ENCODE data around the gene TMEM242. TPM values are rescaled to one million over a fixed set of nuclear protein-coding genes. Genes with fewer than 3 reads are reported as not detected.

Gene TMEM242
- total RNA-seq, 4 donors from 2014 or later, result 0.20 to 8.4 (median 5.8) TPM

GRCh38 chr6:157283900-157284737, 39.2 kb downstream of the TMEM242 start:
- Histone ChIP-seq H3K27ac (no peak overlapping the region), H3K27me3 (no peaks in the 10 kb centered on the region), H3K9me3 (no peaks in the 10 kb centered on the region), H3K36me3 (no peaks in the 10 kb centered on the region), H3K4me1 (no peaks in the 10 kb centered on the region), H3K4me3 (no peak overlapping the region)
- 90 to 100% methylated on average over 3 to 9 of the region's 13 CpGs for WGBS, 2 donors (ENCODE audit: low coverage in 1 of 2)
- in situ Hi-C loops (cut with MboI; ENCODE audit: low pct_ligation_motif_present in 1 of 4, low pct_unique_long_range_greater_than_20kb in 1 of 4, low sequenced_read_pairs in 3 of 4), result no loop called here
- DNase-seq, result no peak
- intact Hi-C loops (cut with DNase I; ENCODE audit: low total_unique reads), result no loop called here
- TF ChIP-seq POLR2AphosphoS5 (IDR thresholded peaks at IDR 0.05) (no peak), EP300 (IDR thresholded peaks at IDR 0.05; ENCODE audit: low read depth) (no peak)

DNA sequence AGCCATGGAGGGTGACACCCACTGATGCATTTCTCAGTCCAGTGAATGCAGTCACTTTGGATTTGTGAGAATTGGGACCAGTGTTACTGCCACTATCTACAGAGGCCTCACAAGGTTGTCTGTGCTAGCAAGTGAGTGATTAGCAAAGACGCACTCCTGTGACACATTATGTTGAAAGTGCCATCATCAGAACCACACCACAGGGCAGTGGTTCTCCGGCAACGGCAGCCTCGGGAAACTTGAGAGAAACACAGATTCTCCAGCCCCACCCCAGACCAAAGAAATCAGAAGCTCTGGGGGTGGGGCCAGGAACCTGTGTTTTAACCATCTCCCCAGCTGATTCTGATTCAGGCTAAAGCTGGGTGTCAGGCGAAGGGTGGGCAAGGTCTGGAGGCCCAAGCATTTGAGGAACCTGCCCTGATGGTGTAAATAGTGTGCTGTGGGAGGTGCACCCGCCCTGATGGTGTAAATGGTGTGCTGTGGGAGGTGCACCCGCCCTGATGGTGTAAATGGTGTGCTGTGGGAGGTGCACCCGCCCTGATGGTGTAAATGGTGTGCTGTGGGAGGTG, 39.9 kb downstream of the TMEM242 start:
- in situ Hi-C loops (cut with MboI; ENCODE audit: low pct_ligation_motif_present in 1 of 4, low pct_unique_long_range_greater_than_20kb in 1 of 4, low sequenced_read_pairs in 3 of 4), result no loop called here

DNA sequence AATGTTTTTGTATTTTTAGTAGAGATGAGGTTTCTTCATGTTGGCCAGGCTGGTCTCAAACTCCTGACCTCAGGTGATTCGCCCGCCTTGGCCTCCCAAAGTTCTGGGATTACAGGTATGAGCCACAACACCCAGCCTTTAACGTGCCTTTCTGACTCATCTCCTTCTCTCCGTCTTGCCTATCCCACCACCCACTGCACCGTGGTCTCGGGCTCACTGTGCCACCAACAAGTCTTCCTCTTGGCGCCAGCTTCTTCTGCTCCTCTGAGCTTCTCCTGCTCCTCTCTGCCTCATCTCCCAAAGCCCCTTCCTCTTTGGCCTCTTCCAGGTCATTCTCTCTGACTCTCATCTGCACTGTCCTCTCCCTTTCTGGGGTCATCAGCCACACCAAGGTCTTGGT, 41.0 kb downstream of the TMEM242 start:
- in situ Hi-C loops (cut with MboI; ENCODE audit: low pct_ligation_motif_present in 1 of 4, low pct_unique_long_range_greater_than_20kb in 1 of 4, low sequenced_read_pairs in 3 of 4) (no loop called here), intact Hi-C loops (cut with DNase I; ENCODE audit: low total_unique reads) (no loop called here)
- WGBS, 2 donors (ENCODE audit: low coverage in 1 of 2), result 86% methylated on average over 7 of the region's 7 CpGs; no CpG with 5 or more reads in 1 of the 2 donors
- no peak for DNase-seq
- TF ChIP-seq EP300 (IDR thresholded peaks at IDR 0.05; ENCODE audit: low read depth) (no peak), CTCF (IDR thresholded peaks at IDR 0.05) (no peak), POLR2AphosphoS5 (IDR thresholded peaks at IDR 0.05) (no peak), POLR2A (IDR thresholded peaks at IDR 0.05) (no peak)
- no peaks in the 10 kb centered on the region for H3K36me3 ChIP-seq
- H3K4me3 ChIP-seq, result no peak overlapping the region
- H3K4me1 ChIP-seq, result no peaks in the 10 kb centered on the region
- H3K27ac ChIP-seq, result no peak overlapping the region
- no peaks in the 10 kb centered on the region for H3K9me3 ChIP-seq
- no peaks in the 10 kb centered on the region for H3K27me3 ChIP-seq

More for the DNA sequence above, 39.9 kb downstream of the TMEM242 start:
- H3K36me3 ChIP-seq, result no peaks in the 10 kb centered on the region
- H3K27me3 ChIP-seq, result no peaks in the 10 kb centered on the region
- WGBS, 2 donors (ENCODE audit: low coverage in 1 of 2), result 67% methylated on average over 6 of the region's 8 CpGs; no CpG with 5 or more reads in 1 of the 2 donors
- TF ChIP-seq CTCF (IDR thresholded peaks at IDR 0.05) (no peak), POLR2A (IDR thresholded peaks at IDR 0.05) (no peak)
- intact Hi-C loops (cut with DNase I; ENCODE audit: low total_unique reads), result no loop called here
- H3K27ac ChIP-seq, result no peak overlapping the region
- no peaks in the 10 kb centered on the region for H3K4me1 ChIP-seq
- H3K4me3 ChIP-seq, result no peak overlapping the region
- no peaks in the 10 kb centered on the region for H3K9me3 ChIP-seq
- DNase-seq, result no peak

DNA sequence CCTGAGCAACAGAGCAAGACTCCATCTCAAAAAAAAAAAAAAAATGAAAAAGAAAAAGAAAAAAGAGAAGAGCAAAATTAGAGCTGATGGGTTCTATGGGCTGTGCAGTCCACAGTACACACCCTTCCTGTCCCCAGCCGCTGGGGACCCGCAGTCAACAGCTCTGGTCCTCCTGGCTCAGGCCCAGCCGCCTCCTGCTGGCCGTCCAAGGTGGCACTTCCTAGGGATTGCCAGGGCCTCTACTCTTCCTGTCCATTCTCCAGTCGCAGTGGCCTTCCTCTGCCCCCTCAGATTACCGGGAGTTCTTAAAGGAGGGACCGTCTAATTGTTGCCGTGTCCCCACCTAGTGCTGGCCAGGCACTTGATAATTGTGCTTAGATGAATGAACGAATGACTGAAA, 41.7 kb downstream of the TMEM242 start:
- no peaks in the 10 kb centered on the region for H3K4me1 ChIP-seq
- no peaks in the 10 kb centered on the region for H3K36me3 ChIP-seq
- no peaks in the 10 kb centered on the region for H3K9me3 ChIP-seq
- peak; percentile 60 for DNase-seq
- intact Hi-C loops (cut with DNase I; ENCODE audit: low total_unique reads), result no loop called here
- WGBS, 2 donors (ENCODE audit: low coverage in 1 of 2), result 39 to 50% methylated on average over 1 to 9 of the region's 9 CpGs
- in situ Hi-C loops (cut with MboI; ENCODE audit: low pct_ligation_motif_present in 1 of 4, low pct_unique_long_range_greater_than_20kb in 1 of 4, low sequenced_read_pairs in 3 of 4), result no loop called here
- TF ChIP-seq CTCF (IDR thresholded peaks at IDR 0.05) (peak; percentile 21 to 67 (median 56)), EP300 (IDR thresholded peaks at IDR 0.05; ENCODE audit: low read depth) (no peak)
- no peak overlapping the region for H3K27ac ChIP-seq
- no peak overlapping the region for H3K4me3 ChIP-seq
- no peaks in the 10 kb centered on the region for H3K27me3 ChIP-seq
